Gastroesophageal sphincter (tissue), 4 donors: Measurements from ENCODE around the gene AURKA. TPM values are rescaled to one million over a fixed set of nuclear protein-coding genes. Genes with fewer than 3 reads are reported as not detected.

Experiments
- ATAC-seq: fragments of 150-250 bp; one replicate; pipeline ENCODE4 v1.9.1; 2016; ENCODE audit warnings: mild to moderate bottlenecking, moderate library complexity
- H3K27ac ChIP-seq, 4 donors: fragments of 200-600 bp; sonication (generic) in 3 of 4; 1 replicate in 3 of 4; 2 replicates in 1 of 4; pipeline ENCODE4 v1.5.1; 2016 to 2019
- H3K27me3 ChIP-seq: fragments of 200-600 bp; sonication (generic); one replicate; pipeline ENCODE4 v1.5.1; 2019
- H3K36me3 ChIP-seq, 2 donors: fragments of 200-600 bp; sonication (generic); one replicate each; pipeline ENCODE4 v1.5.1; 2019; ENCODE audit warnings: control low read depth in 1 of 2
- H3K4me1 ChIP-seq, 3 donors: fragments of 200-600 bp; sonication (generic); 1 replicate in 2 of 3; 2 replicates in 1 of 3; pipeline ENCODE4 v1.5.1; 2016 to 2019; ENCODE audit warnings: control low read depth in 2 of 3
- H3K4me3 ChIP-seq, 2 donors: fragments of 200-600 bp; sonication (generic); one replicate each; pipeline ENCODE4 v1.5.1; 2019; ENCODE audit warnings: mild to moderate bottlenecking in 1 of 2, moderate library complexity in 1 of 2
- H3K9me3 ChIP-seq, 3 donors: fragments of 200-600 bp; sonication (generic); one replicate each; pipeline ENCODE4 v1.5.1; 2017 to 2019; ENCODE audit warnings: control low read depth in 2 of 3
- CTCF ChIP-seq, 4 experiments: fragments of 200-600 bp in 2 of 4; fragments of 450-650 bp in 2 of 4; sonication (generic) in 1 of 4; IDR thresholded peaks; one replicate each; pipeline ENCODE4 v1.5.1; 2017 to 2019; ENCODE audit warnings: antibody characterized with exemption in 4 of 4, mild to moderate bottlenecking in 2 of 4, moderate library complexity in 2 of 4
- EP300 ChIP-seq: sonication (generic); formaldehyde crosslinking; IDR thresholded peaks from one replicate; pipeline ENCODE4 v1.6.1; 2017; ENCODE audit warnings: antibody characterized with exemption, mild to moderate bottlenecking
- POLR2A ChIP-seq, 2 donors: fragments of 450-650 bp; IDR thresholded peaks; one replicate each; pipeline ENCODE4 v1.6.1; 2017; ENCODE audit warnings: antibody characterized with exemption in 2 of 2, mild to moderate bottlenecking in 2 of 2, moderate library complexity in 1 of 2
- POLR2AphosphoS5 ChIP-seq: sonication (generic); formaldehyde crosslinking; IDR thresholded peaks from one replicate; pipeline ENCODE4 v1.6.1; 2017; ENCODE audit warnings: antibody characterized with exemption
- WGBS, 2 donors: methylation state at CpG; one replicate each; pipeline ENCODE4 v1.1.5; 2018; ENCODE audit warnings: low coverage in 1 of 2; 5-methylcytosine and 5-hydroxymethylcytosine counted together
- total RNA-seq, 4 donors: library from RNA; depleted of rRNA; stranded (reverse); fragments of >200 nt; gene quantifications; one replicate each; pipeline ENCODE4 v1.1.0, GENCODE V29; 2016

The AURKA gene
- total RNA-seq, 4 donors from 2014 or later = 0.54 to 2.5 (median 1.6) TPM

GRCh38 chr20:56362833-56363413, 29.1 kb downstream of the AURKA start:
- Histone ChIP-seq H3K4me1 (peaks cover 0 to 50% (median 19%) of the 10 kb centered on the region in 3 donors), H3K36me3 (peaks cover 0 to 57% of the 10 kb centered on the region in 2 donors), H3K4me3 (no peak overlapping the region), H3K27me3 (no peaks in the 10 kb centered on the region), H3K9me3 (no peaks in the 10 kb centered on the region), H3K27ac (peak overlapping the region in 1 of 4 donors; percentile 4)
- ATAC-seq = no peak
- no CpG with 5 or more reads among the region's 8 CpGs for WGBS, 2 donors
- no peak for TF ChIP-seq EP300
- TF ChIP-seq CTCF (IDR thresholded peaks at IDR 0.05) = no peak
- no peak for TF ChIP-seq POLR2AphosphoS5

GRCh38 chr20:56361900-56362299, 30.1 kb downstream of the AURKA start:
- ATAC-seq = no peak

DNA sequence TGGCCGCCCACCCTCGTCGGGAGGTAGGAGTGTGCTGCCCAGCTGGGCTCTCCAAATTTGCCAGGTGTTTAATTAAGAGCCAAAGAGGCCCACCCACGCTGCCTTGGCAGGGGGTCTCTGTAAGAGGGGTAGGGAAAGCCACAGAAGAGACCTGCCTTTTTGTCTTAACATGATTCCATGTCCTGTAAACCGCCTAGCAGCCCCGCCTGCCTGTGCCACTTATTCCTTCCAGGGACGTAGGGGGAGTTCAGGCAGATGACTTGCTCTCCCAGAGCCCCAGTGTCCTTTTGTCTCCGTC, 31.2 kb downstream of the AURKA start:
- WGBS, 2 donors = 85 to 93% methylated on average over 4 to 5 of the region's 8 CpGs
- H3K4me3 ChIP-seq = no peak overlapping the region
- no peaks in the 10 kb centered on the region for H3K9me3 ChIP-seq
- TF ChIP-seq POLR2A (IDR thresholded peaks at IDR 0.05) (no peak), POLR2AphosphoS5 (no peak), CTCF (IDR thresholded peaks at IDR 0.05) (no peak), EP300 (no peak)
- H3K27ac ChIP-seq = peak overlapping the region in 3 of 4 donors; percentile 5 to 91 (median 89)
- no peaks in the 10 kb centered on the region for H3K27me3 ChIP-seq
- no peak for ATAC-seq
- peaks cover 0 to 37% of the 10 kb centered on the region in 2 donors for H3K36me3 ChIP-seq
- peaks cover 0 to 50% (median 19%) of the 10 kb centered on the region in 3 donors for H3K4me1 ChIP-seq

More at GRCh38 chr20:56361900-56362299, 30.1 kb downstream of the AURKA start:
- Histone ChIP-seq H3K36me3 (peaks cover 0 to 47% of the 10 kb centered on the region in 2 donors), H3K4me3 (no peak overlapping the region), H3K27ac (no peak overlapping the region), H3K9me3 (no peaks in the 10 kb centered on the region), H3K4me1 (peaks cover 0 to 50% (median 19%) of the 10 kb centered on the region in 3 donors), H3K27me3 (no peaks in the 10 kb centered on the region)
- WGBS, 2 donors = 77 to 90% methylated on average over 6 to 8 of the region's 8 CpGs
- TF ChIP-seq POLR2A (IDR thresholded peaks at IDR 0.05) = no peak
- no peak for TF ChIP-seq EP300
- TF ChIP-seq POLR2AphosphoS5 = no peak
- TF ChIP-seq CTCF (IDR thresholded peaks at IDR 0.05) = no peak

GRCh38 chr20:56360133-56360907, 31.7 kb downstream of the AURKA start:
- Histone ChIP-seq H3K27ac (peak overlapping the region in 3 of 4 donors; percentile 79 to 91 (median 89)), H3K4me1 (peaks cover 0 to 50% (median 19%) of the 10 kb centered on the region in 3 donors), H3K9me3 (no peaks in the 10 kb centered on the region), H3K27me3 (no peaks in the 10 kb centered on the region), H3K36me3 (peaks cover 0 to 31% of the 10 kb centered on the region in 2 donors), H3K4me3 (peak overlapping the region; percentile 95 to 100)
- no peak for ATAC-seq
- 61 to 72% methylated on average over 6 to 9 of the region's 14 CpGs for WGBS, 2 donors
- TF ChIP-seq CTCF (IDR thresholded peaks at IDR 0.05) (no peak), EP300 (no peak), POLR2A (IDR thresholded peaks at IDR 0.05) (no peak), POLR2AphosphoS5 (no peak)
